Measurements from ENCODE around the gene KDF1. TPM values are rescaled to one million over a fixed set of nuclear protein-coding genes. Genes with fewer than 3 reads are reported as not detected.

KDF1 gene
- total and polyA plus RNA-seq, 2 of the 13 experiments (the other 11 are each of a cell fraction or from before 2014, with no cell fraction given): 1.9 to 4.9 TPM

DNA sequence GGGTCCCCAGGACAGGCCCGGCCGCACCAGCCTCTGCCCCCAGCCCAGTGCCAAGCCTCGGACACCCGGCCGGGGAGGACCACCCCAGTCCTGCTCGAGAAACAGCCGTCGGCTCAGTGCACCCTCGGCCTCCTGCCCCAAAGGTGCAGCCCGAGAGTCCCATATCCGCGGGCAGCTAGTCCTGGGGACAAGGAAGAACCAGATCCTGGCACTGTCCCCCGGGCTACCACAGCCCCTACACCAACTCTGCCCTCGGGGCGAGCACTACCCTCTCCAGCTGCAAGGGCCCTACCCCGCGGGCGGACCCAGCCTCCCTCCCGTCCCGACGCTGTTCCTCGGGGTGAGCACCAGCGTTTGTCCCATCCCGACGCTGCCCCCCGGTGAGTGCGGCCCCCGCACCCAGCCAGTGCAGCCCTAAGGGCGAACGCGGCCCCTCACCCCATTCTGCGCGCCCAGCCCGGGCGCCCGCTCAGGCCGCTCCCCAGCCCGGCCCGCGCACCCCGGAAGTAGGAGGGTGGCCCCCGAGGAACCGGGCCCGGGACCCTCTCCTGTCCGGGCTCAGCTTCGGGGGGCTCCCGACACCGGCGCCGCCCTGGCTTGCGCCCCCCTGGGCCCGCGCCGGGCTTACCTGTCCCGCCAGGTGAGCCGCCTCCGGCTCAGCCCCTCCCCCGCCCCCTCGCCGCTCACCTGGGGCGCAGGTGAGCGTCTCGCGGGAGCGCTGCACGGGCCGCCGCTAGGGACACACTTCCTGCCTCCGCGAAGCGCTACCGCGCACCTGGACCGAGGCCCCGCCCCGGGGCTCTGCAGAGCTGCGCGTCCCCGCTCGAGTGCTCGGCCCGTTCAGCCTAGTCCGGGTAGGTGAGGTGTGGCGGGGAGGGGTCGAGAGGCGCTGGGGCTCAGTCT lies at the start of gene KDF1 (continued):
- TF ChIP-seq ZNF557 (CRISPR knock-in tag; IDR thresholded peaks at IDR 0.05) (no peak), ONECUT2 (CRISPR knock-in tag; IDR thresholded peaks at IDR 0.05) (no peak), GATAD2A (CRISPR knock-in tag; IDR thresholded peaks at IDR 0.05) (peak; percentile 54; the same call in 1 of the 2 replicates), SIX1 (CRISPR knock-in tag; IDR thresholded peaks at IDR 0.05; ENCODE audit: borderline replicate concordance) (no peak), NFKB2 (CRISPR knock-in tag; IDR thresholded peaks at IDR 0.05; ENCODE audit: borderline replicate concordance) (no peak), ZNF629 (CRISPR knock-in tag; conservative IDR thresholded peaks at IDR 0.05) (no peak), ZNF317 (CRISPR knock-in tag; IDR thresholded peaks at IDR 0.05) (no peak), KDM1A (CRISPR knock-in tag; IDR thresholded peaks at IDR 0.05) (0 out of 2 replicates have a peak, but pooled peaks have one; percentile 34), ZNF678 (CRISPR knock-in tag; IDR thresholded peaks at IDR 0.05) (0 out of 2 replicates have a peak, but pooled peaks have one; percentile 3), REL (CRISPR knock-in tag; conservative IDR thresholded peaks at IDR 0.05) (no peak), KLF9 (CRISPR knock-in tag; IDR thresholded peaks at IDR 0.05; ENCODE audit: low read depth) (no peak), ZSCAN12 (CRISPR knock-in tag; IDR thresholded peaks at IDR 0.05) (no peak; the same call in 1 of the 2 replicates), ISX (CRISPR knock-in tag; conservative IDR thresholded peaks at IDR 0.05) (no peak), ZSCAN29 (CRISPR knock-in tag; conservative IDR thresholded peaks at IDR 0.05) (no peak), ZNF564 (CRISPR knock-in tag; IDR thresholded peaks at IDR 0.05) (0 out of 2 replicates have a peak, but pooled peaks have one; percentile 37), MYC (CRISPR knock-in tag; IDR thresholded peaks at IDR 0.05; ENCODE audit: borderline replicate concordance) (no peak; the same call in 1 of the 2 replicates)
- TF ChIP-seq, protein P1, sequence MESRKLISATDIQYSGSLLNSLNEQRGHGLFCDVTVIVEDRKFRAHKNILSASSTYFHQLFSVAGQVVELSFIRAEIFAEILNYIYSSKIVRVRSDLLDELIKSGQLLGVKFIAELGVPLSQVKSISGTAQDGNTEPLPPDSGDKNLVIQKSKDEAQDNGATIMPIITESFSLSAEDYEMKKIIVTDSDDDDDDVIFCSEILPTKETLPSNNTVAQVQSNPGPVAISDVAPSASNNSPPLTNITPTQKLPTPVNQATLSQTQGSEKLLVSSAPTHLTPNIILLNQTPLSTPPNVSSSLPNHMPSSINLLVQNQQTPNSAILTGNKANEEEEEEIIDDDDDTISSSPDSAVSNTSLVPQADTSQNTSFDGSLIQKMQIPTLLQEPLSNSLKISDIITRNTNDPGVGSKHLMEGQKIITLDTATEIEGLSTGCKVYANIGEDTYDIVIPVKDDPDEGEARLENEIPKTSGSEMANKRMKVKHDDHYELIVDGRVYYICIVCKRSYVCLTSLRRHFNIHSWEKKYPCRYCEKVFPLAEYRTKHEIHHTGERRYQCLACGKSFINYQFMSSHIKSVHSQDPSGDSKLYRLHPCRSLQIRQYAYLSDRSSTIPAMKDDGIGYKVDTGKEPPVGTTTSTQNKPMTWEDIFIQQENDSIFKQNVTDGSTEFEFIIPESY (CRISPR knock-in tag; IDR thresholded peaks at IDR 0.05): no peak
